ENCODE measurements around the gene ARL16. TPM values are rescaled to one million over a fixed set of nuclear protein-coding genes. Genes with fewer than 3 reads are reported as not detected.

ARL16 gene
- total RNA-seq, 6 donors from 2014 or later, result 16.9 to 47.1 (median 20.5) TPM

GRCh38 chr17:81714412-81715106, 31.0 kb upstream of the ARL16 start:
- Histone ChIP-seq H3K4me3 (no peak overlapping the region), H3K9me3 (no peaks in the 10 kb centered on the region), H3K4me1 (peaks cover 26 to 41% (median 36%) of the 10 kb centered on the region in 4 donors), H3K36me3 (peaks cover 0 to 5% (median 2%) of the 10 kb centered on the region in 4 donors), H3K27me3 (no peaks in the 10 kb centered on the region), H3K27ac (no peak overlapping the region)
- no peak for ATAC-seq (ENCODE audit: low FRiP score in 2 of 2)
- TF ChIP-seq POLR2A (IDR thresholded peaks at IDR 0.05), result no peak
- TF ChIP-seq POLR2AphosphoS5 (IDR thresholded peaks at IDR 0.05), result no peak
- no peak for TF ChIP-seq CTCF (IDR thresholded peaks at IDR 0.05)
- peak in 1 of 2 donors; percentile 77 for DNase-seq
- 94 to 96% methylated on average over 21 to 34 of the region's 39 CpGs for WGBS, 2 donors

- Histone ChIP-seq H3K9me3 (no peaks in the 10 kb centered on the region), H3K27me3 (no peaks in the 10 kb centered on the region), H3K4me1 (peaks cover 26 to 41% (median 36%) of the 10 kb centered on the region in 4 donors), H3K4me3 (peak overlapping the region in 1 of 4 donors; percentile 99), H3K36me3 (peaks cover 0 to 3% (median 1%) of the 10 kb centered on the region in 4 donors), H3K27ac (no peak overlapping the region)
- peak in 1 of 2 donors; percentile 78 for DNase-seq
- 72 to 73% methylated on average over 12 to 34 of the region's 36 CpGs for WGBS, 2 donors
- TF ChIP-seq POLR2AphosphoS5 (IDR thresholded peaks at IDR 0.05) (no peak), CTCF (IDR thresholded peaks at IDR 0.05) (no peak), POLR2A (IDR thresholded peaks at IDR 0.05) (no peak)
- no peak for ATAC-seq (ENCODE audit: low FRiP score in 2 of 2)
Measured at GRCh38 chr17:81713556-81714411, 30.2 kb upstream of the ARL16 start.

- Histone ChIP-seq H3K4me3 (peak overlapping the region in 3 of 4 donors; percentile 85 to 99 (median 96)), H3K9me3 (no peaks in the 10 kb centered on the region), H3K4me1 (peaks cover 26 to 41% (median 36%) of the 10 kb centered on the region in 4 donors), H3K27ac (no peak overlapping the region), H3K36me3 (peaks cover 0 to 5% (median 1%) of the 10 kb centered on the region in 4 donors), H3K27me3 (no peaks in the 10 kb centered on the region)
- no peak for DNase-seq
- TF ChIP-seq CTCF (IDR thresholded peaks at IDR 0.05), result no peak
- TF ChIP-seq POLR2A (IDR thresholded peaks at IDR 0.05), result no peak
- no peak for TF ChIP-seq EP300 (IDR thresholded peaks at IDR 0.05)
- no peak for ATAC-seq (ENCODE audit: low FRiP score in 2 of 2)
- WGBS, 2 donors, result 33 to 41% methylated on average over 12 to 15 of the region's 18 CpGs
Measured at GRCh38 chr17:81713004-81713555, 29.5 kb upstream of the ARL16 start.

GRCh38 chr17:81712468-81713003, 28.9 kb upstream of the ARL16 start:
- DNase-seq (no peak), ATAC-seq (ENCODE audit: low FRiP score in 2 of 2) (peak in 1 of 2 donors; percentile 39)
- H3K4me1 ChIP-seq, result peaks cover 26 to 41% (median 36%) of the 10 kb centered on the region in 4 donors
- H3K36me3 ChIP-seq, result peaks cover 2 to 10% (median 2%) of the 10 kb centered on the region in 4 donors
- peak overlapping the region; percentile 84 to 99 (median 90) for H3K4me3 ChIP-seq
- H3K9me3 ChIP-seq, result no peaks in the 10 kb centered on the region
- H3K27me3 ChIP-seq, result no peaks in the 10 kb centered on the region
- no peak for TF ChIP-seq CTCF (IDR thresholded peaks at IDR 0.05)
- TF ChIP-seq EP300 (IDR thresholded peaks at IDR 0.05), result no peak
- TF ChIP-seq POLR2AphosphoS5 (IDR thresholded peaks at IDR 0.05), result no peak
- no peak for TF ChIP-seq POLR2A (IDR thresholded peaks at IDR 0.05)
- H3K27ac ChIP-seq, result peak overlapping the region in 2 of 4 donors; percentile 70 to 77
- WGBS, 2 donors, result 0 to 4% methylated on average over 9 to 12 of the region's 41 CpGs
